DMS53 treated with DMSO at 0.1 percent for 48 hours (cell line): ENCODE results near the gene MRPS34.

Source experiments
- DNase-seq: peaks from one replicate; lab custom pipeline; 2025; ENCODE audit not compliant: unreplicated experiment; lab: John Stamatoyannopoulos, UW

The MRPS34 gene

DNA sequence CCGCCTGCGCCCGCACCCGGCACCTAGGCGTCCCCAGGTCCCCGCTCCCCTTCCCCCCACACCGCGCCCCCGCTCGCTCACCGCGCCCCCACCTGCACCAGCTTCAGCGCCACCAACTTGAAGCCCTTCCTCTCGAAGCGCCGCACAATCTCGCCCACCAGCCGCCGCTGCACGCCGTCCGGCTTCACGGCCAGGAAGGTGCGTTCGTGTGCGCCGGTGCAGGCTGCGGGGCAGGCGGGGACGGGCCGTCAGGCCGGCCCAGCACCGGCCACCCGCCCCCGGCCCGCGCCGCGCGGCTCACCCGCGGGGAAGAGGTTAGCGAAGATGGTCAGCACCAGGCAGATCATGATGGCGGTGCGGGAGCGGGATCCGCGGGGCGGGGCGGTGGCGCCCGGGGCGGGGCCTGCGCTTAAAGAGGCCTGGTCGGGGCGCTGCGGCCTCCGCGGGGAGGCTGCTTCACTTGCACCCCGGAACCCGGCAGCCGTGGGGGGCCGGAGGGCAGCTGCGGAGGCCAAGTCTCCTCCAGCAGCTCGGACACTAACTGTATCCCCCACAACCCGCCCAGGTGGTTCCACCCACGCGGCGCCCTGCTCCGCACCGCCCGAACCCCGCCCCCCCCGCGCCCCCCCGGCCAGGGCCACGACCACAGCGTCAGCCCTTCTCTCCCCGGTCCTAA is 1.6 kb downstream of the MRPS34 start, which contains the start of gene NME3:
TSS of gene NME3 (minus strand) at position 356 of the 676 bp plus-strand sequence. CDS start at position 347, 9 bp downstream.
- DNase-seq = peak; percentile 7

DNA sequence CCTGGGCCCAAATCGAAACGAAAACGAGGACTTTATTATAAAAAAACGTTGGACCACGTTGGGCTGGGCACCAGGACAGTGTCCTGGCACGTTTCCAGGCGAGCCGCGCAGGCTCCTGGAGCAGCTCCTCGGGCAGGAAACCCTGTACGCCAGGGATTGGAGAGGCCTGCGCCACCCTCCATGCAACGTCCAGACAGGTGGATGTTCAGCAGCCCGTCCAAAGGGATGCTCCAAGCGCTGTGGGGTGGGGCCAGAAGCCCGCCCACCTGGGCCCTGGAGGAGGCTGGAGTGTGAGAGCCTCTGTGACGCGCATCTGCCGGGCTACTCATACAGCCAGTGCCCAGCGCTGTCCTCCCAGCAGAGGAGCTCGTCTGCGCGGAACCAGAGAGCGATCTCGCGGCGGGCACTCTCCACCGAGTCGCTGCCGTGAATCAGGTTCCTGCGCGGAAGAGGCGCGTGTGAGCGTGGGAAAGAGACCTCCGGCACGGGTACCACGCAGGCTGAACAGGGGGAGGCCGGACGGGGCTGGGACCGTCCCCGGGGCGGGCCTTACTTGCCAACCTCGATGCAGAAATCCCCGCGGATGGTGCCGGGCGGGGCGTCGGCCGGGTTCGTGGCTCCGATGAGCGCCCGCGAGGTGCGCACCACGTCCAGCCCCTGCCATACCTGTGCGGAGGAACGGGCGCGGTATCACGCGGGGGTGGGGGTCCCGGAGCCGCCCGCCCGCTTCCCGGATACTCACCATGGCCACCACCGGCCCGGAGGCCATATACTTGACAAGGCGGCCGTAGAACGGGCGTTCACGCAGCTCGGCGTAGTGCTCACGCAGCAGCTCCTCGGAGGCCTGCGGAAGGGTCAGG is 2.4 kb downstream of the MRPS34 start:
- peak; percentile 80 for DNase-seq

DNA sequence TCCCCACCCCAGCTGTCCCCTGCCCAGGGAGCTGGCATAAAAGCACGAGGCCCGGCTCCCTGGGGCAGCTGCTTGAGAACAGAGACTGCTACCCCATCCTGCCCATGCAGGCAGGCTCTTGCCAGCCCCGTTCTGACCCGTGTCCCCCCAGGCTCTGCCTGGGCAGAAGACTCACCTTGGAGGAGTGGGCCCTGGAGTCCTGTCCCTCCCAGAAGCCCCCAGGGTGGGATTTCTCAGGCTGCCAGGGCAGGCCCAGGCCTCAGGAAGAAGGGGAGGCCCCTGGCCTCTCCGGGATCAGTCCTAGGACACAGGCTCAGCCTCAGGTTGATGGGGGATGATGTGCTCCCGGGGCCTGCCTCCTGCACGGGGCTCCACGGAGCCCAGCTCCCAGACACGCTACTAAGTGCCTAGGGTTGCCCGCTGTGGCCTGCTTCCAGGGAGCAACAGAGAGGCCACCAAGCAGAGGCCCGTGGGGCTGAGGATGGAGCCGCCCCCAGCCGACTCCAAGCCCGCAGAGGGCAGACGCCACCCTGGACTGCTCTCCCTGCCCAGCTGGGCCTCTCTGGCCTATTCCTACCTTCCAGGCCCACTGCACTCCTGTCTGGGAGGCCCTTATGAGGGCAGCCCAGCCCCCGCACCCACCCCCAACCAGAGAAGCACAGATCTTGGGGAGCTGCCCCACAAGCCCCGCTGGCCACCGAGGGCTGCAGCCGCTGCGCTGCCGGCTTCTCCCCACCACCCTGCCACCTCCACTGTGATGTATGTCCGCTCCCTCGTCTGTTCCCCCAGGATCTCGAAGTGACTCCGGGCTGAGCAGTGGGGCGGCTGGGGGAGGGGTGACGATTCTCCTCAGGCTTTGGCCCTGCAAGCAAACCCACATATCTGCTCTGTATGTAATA is 3.3 kb downstream of the MRPS34 start:
- no peak for DNase-seq

DNA sequence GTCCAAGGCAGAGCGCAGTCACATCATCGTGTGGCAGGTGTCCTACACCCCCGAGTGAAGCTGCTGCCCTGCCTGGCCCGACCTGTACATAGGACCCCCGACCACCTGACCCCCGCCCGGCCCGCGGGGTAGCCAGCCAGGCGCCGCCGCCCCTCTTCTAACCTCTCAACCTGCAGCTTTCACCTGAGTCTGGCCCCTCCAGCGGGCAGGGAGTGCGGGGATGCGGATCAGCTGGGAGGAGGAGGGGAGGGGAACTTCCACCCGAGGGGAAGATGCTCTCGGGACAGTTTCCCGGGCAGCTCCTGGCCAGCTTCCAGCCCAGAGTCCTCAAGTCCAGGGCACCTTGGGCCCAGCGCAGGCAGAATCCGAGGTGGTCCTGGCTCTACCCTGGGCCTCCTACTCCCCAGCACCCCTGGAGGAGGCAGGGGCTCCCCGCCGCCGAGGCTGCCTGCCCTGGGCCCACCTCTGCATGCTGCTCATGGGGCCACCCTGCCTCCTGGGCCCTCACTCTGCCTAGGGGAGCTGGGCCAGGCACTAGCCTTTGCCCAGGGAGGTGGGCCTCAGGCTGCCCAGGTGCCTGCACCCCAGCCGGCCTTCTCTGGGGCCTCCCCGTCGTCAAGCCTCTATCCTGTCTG is 4.0 kb downstream of the MRPS34 start:
- no peak for DNase-seq

DNA sequence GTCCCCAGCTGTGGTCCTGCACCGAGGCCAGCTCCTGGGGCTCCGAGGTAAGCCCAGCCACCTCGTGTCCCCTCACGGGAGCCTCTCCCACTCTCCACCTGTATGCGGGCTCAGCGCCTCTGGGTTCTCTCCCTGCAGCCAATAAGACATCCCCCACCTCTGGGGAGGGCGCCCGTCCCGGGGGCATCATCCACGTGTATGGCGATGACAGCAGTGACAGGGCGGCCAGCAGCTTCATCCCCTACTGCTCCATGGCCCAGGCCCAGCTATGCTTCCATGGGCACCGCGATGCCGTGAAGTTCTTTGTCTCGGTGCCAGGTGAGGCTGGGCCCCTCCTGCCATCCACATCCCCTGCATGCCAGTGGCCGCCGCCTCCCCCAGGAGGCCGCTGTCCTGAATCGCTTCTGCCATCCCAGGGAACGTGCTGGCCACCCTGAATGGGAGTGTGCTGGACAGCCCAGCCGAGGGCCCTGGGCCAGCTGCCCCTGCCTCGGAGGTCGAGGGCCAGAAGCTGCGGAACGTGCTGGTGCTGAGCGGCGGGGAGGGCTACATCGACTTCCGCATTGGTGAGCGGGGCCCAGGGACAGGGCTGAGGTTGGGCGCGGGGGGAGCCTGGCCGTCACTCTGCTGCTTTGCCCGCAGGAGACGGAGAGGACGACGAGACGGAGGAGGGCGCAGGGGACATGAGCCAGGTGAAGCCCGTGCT is 4.7 kb downstream of the MRPS34 start:
- no peak for DNase-seq

DNA sequence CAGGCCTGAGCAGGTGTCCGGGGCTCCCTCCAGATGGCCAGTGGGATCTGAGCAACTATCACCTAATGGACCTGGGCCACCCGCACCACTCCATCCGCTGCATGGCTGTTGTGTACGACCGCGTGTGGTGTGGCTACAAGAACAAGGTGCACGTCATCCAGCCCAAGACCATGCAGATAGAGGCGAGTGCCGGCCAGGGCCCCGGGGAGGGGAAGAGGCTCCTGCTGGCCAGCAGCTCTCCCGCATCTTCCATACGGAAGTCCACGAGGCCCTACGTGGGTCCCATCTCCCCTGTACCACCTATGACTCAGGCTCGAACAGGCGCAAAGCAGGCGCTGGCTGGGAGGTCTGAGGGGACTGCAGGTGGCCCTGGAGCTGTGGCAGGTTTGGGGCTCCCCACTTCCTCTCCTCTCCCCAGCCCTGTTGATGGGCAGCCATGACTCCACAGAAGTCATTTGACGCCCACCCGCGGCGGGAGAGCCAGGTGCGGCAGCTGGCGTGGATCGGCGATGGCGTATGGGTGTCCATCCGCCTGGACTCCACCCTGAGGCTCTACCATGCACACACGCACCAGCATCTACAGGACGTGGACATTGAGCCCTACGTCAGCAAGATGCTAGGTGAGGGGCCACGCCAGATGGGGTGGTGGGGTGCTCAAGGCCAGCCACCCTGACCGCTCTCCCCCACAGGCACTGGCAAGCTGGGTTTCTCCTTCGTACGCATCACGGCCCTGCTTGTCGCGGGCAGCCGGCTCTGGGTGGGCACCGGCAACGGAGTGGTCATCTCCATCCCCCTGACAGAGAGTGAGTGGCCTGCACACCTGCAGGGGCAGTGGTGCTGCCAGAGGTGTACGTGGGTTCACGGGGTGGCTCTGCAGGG is 5.6 kb downstream of the MRPS34 start:
- DNase-seq = no peak

DNA sequence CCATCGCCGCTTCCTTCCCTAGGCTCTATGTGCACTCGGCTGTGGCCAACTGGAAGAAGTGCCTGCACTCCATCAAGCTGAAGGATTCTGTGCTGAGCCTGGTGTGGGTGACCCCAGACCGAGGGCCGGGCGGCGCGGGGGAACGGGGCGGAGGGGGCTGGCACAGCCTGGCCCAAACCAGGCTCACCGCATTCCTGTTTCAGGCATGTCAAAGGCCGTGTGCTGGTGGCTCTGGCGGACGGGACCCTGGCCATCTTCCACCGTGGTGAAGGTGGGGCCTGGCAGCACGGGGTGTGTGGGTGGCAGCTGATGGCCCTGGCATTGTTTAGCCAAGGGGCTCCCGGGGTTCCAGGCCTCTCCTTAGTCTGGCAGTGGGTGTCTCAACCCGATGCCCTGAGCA is 6.2 kb downstream of the MRPS34 start:
- DNase-seq = no peak

DNA sequence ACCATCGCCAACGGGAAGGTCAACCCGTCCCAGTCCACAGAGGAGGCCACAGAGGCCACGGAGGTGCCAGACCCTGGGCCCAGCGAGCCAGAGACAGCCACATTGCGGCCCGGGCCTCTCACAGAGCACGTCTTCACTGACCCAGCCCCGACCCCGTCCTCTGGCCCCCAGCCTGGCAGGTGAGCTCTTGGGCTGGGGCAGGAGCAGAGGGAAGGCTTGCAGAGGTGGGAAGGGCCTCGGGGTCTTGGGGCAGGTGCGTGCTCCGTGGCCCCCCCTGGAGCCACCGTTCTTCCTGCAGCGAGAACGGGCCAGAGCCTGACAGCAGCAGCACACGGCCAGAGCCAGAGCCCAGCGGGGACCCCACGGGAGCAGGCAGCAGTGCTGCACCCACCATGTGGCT is 6.7 kb downstream of the MRPS34 start:
- DNase-seq = no peak

DNA sequence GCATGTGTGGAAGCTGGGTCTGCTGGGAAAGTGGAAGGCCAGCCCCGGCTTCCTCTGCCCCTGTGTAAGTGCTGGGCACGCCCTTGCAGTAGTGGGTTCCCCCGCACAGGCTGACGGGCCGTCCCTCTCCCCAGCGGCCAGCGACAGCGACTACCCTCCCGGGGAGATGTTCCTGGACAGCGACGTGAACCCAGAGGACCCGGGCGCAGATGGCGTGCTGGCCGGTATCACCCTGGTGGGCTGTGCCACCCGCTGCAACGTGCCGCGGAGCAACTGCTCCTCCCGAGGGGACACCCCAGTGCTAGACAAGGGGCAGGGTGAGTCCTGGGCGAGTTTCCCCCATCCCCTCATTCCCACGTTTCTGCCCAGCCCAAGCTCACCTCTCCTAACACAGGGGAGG is 7.1 kb downstream of the MRPS34 start:
- no peak for DNase-seq

DNA sequence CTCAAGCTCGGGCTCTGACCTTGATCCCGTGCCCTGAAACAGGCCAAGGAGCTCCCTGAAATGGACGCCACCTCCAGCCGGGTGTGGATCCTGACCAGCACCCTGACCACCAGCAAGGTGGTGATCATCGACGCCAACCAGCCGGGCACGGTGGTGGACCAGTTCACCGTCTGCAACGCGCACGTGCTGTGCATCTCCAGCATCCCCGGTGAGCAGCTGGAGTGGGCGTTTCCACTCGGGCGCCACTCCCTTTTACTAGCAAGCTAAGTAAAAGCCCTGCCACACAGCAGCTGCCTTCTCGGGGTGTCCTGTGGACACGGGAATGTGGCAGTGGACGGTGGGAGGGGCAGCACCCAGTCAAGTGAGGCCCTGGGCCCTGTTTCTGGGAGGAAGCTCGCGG is 8.0 kb downstream of the MRPS34 start:
- DNase-seq = no peak

DNA sequence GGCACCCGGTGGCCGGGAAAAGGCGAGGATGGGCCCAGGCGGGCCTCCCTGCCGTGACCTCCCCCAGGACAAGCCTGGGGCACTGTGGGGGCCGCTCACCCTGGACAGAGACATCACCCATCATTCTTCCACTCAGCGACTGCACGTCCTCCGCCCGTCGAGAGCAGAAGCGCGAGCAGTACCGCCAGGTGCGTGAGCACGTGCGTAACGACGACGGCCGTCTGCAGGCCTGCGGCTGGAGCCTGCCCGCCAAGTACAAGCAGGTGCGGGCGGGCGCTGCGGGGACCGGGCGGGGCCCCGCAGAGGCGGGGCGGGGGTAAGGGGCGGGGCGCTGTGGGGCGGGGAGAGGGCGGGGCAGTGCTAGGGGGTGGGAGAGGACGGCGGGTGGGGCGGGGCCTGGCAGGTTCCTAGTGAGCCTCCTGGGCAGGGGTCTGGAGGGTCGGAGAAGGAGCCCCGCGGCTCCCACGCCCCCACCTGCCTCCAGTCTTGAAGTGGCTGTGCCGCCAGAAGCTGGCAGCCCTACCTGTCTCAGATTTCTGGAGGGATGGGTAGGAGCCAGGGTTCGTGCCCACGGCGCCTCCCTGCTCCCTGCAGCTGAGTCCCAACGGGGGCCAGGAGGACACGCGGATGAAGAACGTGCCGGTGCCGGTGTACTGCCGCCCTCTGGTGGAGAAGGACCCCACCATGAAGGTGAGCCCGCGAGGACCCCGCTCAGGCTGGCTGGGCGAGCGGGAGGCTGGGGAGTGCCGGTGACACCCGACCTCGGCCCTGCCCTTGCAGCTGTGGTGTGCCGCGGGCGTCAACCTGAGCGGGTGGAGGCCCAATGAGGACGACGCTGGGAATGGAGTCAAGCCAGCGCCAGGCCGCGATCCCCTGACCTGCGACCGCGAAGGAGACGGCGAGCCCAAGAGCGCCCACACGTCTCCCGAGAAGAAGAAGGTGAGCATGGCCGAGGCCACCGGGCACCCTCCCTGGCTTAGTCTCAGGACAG is 9.1 kb downstream of the MRPS34 start:
- no peak for DNase-seq

DNA sequence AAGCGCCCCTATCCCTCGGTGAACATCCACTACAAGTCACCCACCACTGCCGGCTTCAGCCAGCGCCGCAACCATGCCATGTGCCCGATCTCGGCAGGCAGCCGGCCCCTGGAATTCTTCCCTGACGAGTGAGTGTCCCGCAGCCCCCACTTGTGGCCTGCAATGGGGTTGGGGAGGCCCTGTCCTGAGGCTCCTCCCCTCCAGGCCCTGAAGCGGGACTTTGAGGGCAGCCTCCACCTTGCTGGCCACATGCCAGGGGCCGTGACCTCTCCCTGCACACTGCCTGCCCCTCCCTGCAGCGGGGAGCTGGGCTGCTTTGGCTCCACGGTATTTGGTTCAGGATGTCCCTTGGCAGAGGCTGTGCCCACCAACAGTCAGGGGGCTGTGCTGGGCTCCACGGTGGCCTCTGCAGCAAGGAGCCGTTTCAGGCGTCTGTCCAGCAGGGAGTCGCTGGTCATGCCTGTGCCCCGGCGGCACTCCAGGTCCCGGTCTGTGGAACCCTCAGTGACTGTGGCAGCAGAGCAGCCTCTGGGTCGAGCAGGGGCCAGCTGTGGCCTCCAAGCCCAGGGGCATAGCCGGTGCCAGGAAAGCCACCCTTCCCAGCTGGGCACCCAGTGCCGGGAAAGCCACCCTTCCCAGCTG is 9.9 kb downstream of the MRPS34 start:
- no peak for DNase-seq

DNA sequence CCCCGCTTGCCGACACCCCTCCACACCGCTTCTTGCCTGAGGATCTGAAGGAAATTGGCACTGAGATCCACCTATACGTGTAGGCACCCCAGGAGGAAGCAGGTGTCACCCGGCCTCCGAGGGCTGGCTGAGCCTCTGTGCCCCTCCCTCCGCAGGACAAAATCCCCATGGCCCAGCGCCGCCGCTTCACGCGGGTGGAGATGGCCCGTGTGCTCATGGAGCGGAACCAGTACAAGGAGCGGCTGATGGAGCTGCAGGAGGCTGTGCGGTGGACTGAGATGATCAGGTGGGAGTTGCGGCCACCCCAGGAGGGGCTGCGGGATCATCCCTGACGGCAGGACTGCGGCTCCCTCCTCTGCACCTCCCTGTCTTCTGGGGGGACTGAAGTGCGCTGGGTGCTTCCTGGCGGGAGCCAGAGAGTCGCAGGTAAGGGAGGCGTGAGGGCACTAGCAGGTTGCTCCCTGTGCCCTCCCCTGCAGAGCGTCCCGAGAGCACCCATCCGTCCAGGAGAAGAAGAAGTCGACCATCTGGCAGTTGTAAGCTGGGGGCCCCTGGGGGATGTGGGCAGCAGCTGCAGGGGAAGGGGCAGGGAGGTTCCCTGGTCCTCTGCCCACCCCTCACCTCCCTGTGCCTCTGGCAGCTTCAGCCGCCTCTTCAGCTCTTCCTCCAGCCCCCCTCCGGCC is 10.6 kb downstream of the MRPS34 start:
- DNase-seq = no peak

DNA sequence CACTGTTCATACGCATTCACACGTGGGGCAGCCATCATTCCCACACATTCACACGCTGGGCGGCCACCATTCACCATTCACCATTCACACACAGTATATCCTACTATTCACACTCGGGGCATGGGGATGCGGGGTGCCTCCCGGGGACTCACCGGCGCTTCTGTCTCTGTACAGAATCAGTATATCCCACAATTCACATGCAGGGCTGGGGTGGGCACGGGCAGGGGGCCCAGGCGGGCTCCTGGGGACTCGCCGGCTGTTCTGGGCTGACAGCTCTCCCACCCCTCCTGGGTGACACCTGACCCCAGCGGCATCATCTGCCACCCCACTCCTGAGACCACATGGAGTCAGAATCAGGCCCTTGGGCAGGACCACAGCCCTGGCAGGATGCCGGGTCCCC is 11.2 kb downstream of the MRPS34 start:
- no peak for DNase-seq

DNA sequence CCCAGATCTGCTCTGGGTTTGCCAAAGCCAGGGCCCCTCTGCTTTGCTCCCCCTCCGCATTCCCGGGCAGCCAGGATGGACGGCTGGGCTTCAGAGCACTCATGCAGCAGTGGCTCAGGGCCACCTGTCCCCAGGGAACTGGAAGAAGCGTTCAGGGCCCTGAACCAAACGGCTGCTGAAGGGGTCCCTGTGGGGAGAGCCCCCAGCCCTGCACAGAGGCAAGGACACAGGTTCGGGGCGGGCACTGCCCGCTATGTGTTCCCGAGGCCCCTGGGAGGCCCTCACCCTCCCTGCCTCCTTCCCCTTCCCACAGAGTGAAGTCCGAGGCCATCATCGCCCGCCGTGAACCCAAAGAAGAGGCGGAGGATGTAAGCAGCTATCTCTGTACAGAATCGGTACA is 12.0 kb downstream of the MRPS34 start:
- no peak for DNase-seq

DNA sequence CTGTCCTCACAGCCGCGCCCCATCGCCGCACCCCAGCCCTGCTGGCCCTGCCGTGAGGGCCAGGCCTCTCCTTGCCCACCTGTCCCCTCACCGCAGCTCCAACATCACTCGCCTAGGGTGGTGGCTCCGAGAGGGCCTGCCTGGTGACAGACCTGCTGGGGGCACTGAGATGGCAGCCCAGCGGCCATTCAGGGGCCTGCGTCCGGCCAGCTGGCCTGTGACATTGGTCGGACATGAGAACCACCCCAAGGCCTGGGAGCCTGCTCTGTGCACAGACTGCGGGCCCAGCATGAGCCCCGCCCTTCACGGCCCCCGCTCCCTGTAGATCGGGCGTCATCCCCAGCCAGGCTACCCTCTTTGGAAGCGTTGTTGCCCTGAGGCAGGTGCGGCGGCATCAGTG is 13.4 kb downstream of the MRPS34 start:
- DNase-seq = no peak

DNA sequence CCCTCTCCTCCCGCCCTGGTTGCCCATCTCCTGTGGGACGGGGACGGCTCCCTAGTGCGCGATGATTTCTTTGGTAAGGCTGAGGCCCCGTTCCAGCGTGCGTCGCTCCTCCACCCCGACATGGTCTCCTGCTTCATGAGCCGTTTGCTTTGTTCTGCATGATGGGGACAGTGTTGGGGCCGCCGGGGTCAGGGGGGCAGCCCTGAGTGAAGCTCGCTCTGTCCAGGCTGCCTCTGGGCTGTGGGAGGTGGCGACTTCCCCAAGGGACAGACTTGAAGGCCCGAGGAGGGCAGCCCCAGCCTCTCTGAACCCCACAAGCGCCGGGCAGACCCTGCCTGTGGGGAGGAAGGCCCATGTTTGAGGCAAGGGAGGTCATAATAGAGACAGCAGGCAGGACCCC is 14.0 kb downstream of the MRPS34 start:
- no peak for DNase-seq
